HG03442 (cell line): ENCODE results near the gene ACTN2.

Source experiments
- ATAC-seq: cut with Tn5 transposase; IDR thresholded peaks from one replicate; pipeline ENCODE4 v1.9.1; 2021; ENCODE audit warnings: mild to moderate bottlenecking, moderate library complexity; ENCODE audit not compliant: unreplicated experiment

Gene ACTN2

GRCh38 chr1:236812334-236813030 lies 126.2 kb downstream of the ACTN2 start:
- ATAC-seq: no peak
